ENCODE results near the gene SVIL. TPM values are rescaled to one million over a fixed set of nuclear protein-coding genes. Genes with fewer than 3 reads are reported as not detected.
"Not testable (repeated sequence)": the region's sequence is repeated elsewhere in the genome, so short reads cannot be mapped to it uniquely, and the experiment has no call there.

The SVIL gene
- total RNA-seq, 2 donors from 2014 or later = 6.8 to 18.8 TPM

DNA sequence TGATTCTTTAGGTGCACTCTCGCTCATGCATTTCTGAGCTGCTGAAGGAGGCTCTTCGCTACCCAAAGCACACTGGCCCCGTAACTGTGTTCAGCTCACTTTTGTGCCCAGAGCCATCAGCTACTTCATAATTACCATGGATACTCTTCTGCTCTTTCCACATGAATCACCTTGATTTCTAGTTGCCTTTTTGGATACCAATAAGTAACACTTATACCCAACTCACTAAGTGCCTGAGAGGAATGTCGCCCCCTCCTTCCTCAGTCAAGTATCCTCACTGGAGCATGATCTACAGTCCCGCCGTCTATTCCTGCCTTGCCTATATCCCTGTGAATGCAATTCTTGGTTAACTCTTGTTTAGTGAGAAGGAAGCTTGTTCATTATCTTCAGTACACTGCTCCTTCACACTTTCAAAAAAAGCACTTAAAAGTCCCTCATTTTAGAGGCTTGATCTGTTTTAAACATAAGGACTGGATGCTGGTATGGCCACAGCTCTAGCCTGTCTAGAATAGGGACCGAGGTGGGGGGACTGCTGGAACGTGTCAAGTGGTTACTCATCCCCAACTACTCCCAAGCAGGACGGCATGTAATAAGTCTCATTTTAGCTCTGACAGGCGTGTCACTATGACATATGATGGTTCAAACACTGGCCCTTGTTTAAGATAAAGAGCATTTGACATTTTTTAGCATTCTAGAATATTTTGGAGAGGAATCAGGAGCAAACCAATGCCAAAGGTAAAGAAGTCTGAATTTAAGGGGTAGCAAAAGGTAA lies 23.7 kb downstream of the SVIL start:
- Mint-ChIP-seq H3K27me3 (no peaks in the 10 kb centered on the region), H3K4me3 (no peak overlapping the region), H3K27ac (peak overlapping the region in 1 of 2 donors; percentile 16), H3K4me1 (ENCODE audit: low read depth in 2 of 2) (peaks cover 4% of the 10 kb centered on the region in 2 donors), H3K36me3 (no peaks in the 10 kb centered on the region), H3K9me3 (no peaks in the 10 kb centered on the region)
- DNase-seq (ENCODE audit: low spot score) (no peak), ATAC-seq (no peak)

DNA sequence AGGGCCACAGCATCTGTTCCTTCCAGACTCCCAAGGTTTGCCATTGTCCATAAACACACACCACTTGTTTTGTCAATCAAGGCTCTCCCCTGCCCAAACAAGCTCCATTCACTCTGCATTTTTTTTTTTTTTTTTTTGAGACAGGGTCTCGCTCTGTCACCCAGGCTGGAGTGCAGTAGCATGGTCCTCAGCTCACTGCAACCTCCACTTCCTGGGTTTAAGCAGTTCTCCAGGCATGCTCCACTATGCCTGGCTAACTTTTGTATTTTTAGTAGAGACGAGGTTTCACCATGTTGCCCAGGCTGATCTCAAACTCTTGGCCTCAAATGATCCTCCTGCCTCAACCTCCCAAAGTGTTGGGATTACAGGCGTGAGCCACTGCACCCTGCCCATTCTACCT lies 24.4 kb downstream of the SVIL start:
- not testable (repeated sequence) for H3K4me3 Mint-ChIP-seq; H3K9me3 Mint-ChIP-seq; ATAC-seq; H3K27me3 Mint-ChIP-seq; DNase-seq (ENCODE audit: low spot score); H3K36me3 Mint-ChIP-seq; H3K4me1 Mint-ChIP-seq (ENCODE audit: low read depth in 2 of 2); H3K27ac Mint-ChIP-seq

DNA sequence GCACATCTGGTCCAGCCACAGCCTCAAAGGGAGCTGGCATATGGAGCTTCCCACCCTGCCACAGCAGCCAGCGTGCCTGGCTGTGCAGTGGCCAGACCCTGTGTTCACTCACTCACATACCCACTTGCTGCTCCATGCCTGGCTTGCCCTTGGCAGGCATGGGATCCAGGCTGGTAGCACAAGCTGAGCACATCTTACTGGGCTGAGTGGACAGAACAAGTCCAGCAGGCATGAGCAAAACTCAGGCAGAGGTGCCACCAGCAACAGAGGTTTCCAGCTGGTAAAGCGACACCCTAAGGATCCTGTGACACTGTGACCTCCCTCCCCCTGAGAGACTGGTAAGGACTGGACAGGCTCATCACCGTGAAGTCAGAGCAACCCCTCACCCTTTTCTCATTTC lies 25.1 kb downstream of the SVIL start:
- no peak overlapping the region for H3K4me3 Mint-ChIP-seq
- peaks cover 4% of the 10 kb centered on the region in 2 donors for H3K4me1 Mint-ChIP-seq (ENCODE audit: low read depth in 2 of 2)
- no peaks in the 10 kb centered on the region for H3K9me3 Mint-ChIP-seq
- no peak overlapping the region for H3K27ac Mint-ChIP-seq
- ATAC-seq (no peak), DNase-seq (ENCODE audit: low spot score) (no peak)
- no peaks in the 10 kb centered on the region for H3K36me3 Mint-ChIP-seq
- no peaks in the 10 kb centered on the region for H3K27me3 Mint-ChIP-seq

DNA sequence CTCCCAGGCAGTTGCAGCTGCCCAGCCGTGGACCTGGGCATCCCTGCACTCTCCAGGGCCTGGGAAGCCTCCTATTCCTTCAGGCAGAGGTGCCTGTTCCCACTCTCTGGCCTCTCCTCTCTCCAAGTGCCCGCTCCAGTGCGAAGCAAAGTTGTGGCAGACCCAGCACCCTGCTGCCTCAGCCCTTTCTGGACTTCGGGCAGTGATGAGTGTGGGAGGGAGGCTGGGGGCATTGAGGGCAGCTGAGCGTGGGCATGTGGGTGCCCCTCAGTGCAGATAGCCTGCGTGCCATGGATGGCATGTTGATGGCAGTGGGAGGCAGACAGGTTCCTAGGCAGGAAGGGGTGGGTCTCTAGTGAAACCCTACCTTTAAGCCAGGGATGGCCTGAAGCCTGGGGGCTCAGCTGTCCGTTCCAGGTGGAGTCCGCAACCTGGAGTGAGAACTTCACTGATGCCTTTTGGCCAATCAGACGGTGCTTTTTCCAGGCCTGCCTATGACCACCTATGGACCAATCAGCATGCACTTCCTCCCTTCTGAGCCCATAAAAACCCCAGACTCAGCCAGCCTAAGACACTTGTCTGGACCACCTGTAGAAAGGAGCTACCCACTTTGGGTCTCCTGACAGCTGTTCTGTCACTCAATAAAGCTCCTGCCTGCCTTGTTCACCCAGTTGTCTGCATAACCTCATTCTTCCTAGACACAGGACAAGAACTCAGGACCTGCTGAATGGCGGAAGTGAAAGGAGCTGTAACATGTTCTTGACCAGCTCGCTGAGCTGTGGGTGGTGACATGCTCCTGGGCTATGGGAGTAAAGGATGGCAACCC lies 26.1 kb downstream of the SVIL start:
- H3K4me1 Mint-ChIP-seq (ENCODE audit: low read depth in 2 of 2) = peaks cover 4% of the 10 kb centered on the region in 2 donors
- H3K4me3 Mint-ChIP-seq = no peak overlapping the region
- H3K9me3 Mint-ChIP-seq = no peaks in the 10 kb centered on the region
- DNase-seq (ENCODE audit: low spot score) (no peak), ATAC-seq (no peak)
- no peak overlapping the region for H3K27ac Mint-ChIP-seq
- H3K27me3 Mint-ChIP-seq = no peaks in the 10 kb centered on the region
- H3K36me3 Mint-ChIP-seq = no peaks in the 10 kb centered on the region

DNA sequence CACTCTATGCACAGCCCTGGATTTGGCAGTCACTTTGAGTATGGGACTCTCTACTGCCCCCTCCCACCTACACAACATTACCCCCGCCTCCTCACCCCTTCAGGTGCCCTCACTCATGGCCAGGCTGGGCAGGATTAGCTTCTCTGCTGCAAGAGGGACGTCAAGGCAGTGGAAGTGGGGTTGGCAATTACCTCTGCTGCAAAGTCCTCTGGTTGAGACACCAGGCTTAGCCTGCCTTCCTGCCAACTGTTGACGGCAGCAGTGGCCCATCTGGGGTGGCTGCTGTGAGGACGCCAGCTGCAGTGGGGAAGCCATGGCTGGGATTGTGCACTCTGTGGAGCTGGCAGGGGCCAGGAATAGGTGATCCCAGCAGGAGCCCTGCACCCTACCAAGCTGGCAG lies 26.7 kb downstream of the SVIL start:
- DNase-seq (ENCODE audit: low spot score) (no peak), ATAC-seq (no peak)
- no peaks in the 10 kb centered on the region for H3K27me3 Mint-ChIP-seq
- no peak overlapping the region for H3K27ac Mint-ChIP-seq
- H3K9me3 Mint-ChIP-seq = no peaks in the 10 kb centered on the region
- peaks cover 4% of the 10 kb centered on the region in 2 donors for H3K4me1 Mint-ChIP-seq (ENCODE audit: low read depth in 2 of 2)
- H3K4me3 Mint-ChIP-seq = no peak overlapping the region
- H3K36me3 Mint-ChIP-seq = no peaks in the 10 kb centered on the region

DNA sequence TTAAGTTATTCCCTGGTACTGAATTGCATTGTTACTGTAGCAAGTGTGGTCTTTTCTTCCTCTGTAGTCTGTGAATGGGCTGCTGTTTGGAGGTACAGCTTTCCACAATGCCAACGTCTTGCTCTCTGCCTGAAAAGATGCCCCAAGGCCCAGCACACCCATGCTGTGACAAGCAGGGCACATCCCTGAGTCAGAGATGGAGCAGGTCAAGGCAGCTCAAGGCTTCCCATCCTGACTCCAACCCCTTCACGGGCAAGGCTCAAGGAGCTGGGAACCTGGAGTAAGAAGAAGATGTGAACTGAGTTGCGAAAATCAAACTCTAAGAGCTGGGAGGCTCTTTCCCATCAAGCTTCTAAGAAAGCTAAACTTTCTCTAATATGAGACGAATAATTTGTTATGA lies 27.2 kb downstream of the SVIL start:
- Mint-ChIP-seq H3K4me3 (no peak overlapping the region), H3K4me1 (ENCODE audit: low read depth in 2 of 2) (peaks cover 4% of the 10 kb centered on the region in 2 donors), H3K9me3 (no peaks in the 10 kb centered on the region), H3K27me3 (no peaks in the 10 kb centered on the region), H3K27ac (no peak overlapping the region), H3K36me3 (no peaks in the 10 kb centered on the region)
- no peak for ATAC-seq
- DNase-seq (ENCODE audit: low spot score) = no peak

DNA sequence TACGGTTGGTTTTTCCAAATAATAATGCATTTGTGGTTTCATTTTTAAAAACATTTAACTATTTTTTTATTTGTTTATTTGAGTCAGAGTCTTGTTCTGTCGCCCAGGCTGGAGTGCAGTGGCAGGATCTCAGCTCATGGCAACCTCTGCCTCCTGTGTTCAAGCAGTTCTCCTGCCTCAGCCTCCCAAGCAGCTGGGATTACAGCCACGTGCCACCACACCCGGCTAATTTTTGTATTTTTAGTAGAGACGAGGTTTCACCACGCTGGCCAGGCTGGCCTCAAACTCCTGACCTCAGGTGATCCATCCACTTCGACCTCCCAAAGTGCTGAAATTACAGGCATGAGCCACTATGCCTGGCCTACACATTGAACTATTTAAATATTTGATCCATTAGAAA lies 28.1 kb downstream of the SVIL start:
- H3K36me3 Mint-ChIP-seq; ATAC-seq; H3K27me3 Mint-ChIP-seq; DNase-seq (ENCODE audit: low spot score); H3K9me3 Mint-ChIP-seq; H3K4me1 Mint-ChIP-seq (ENCODE audit: low read depth in 2 of 2); H3K27ac Mint-ChIP-seq; H3K4me3 Mint-ChIP-seq: not testable (repeated sequence)

DNA sequence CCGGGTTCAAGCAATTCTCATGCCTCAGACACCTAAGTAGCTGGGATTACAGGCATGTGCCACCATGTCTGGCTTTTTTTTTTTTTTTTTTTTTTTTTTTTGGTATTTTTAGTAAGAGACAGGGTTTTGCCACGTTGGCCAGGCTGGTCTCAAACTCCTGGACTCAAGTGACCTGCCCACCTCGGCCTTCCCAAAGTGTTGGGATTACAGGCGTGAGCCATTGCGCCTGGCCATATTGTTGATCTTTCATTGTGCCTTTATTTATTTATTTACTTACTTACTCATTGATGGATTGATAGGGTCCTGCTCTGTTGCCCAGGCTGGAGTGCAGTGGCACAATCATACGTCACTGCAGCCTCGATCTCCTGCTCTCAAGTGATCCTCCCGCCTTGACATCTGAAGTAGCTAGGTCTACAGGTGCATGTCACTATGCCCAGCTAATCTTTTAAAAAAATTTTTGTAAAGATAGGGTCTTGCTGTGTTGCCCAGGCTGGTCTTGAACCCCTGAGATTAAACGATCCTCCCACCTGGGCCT lies 30.4 kb downstream of the SVIL start:
- no peaks in the 10 kb centered on the region for H3K9me3 Mint-ChIP-seq
- no peak for ATAC-seq
- H3K27me3 Mint-ChIP-seq = no peaks in the 10 kb centered on the region
- no peaks in the 10 kb centered on the region for H3K36me3 Mint-ChIP-seq
- no peak overlapping the region for H3K4me3 Mint-ChIP-seq
- H3K27ac Mint-ChIP-seq = no peak overlapping the region
- no peaks in the 10 kb centered on the region for H3K4me1 Mint-ChIP-seq (ENCODE audit: low read depth in 2 of 2)
- no peak for DNase-seq (ENCODE audit: low spot score)

DNA sequence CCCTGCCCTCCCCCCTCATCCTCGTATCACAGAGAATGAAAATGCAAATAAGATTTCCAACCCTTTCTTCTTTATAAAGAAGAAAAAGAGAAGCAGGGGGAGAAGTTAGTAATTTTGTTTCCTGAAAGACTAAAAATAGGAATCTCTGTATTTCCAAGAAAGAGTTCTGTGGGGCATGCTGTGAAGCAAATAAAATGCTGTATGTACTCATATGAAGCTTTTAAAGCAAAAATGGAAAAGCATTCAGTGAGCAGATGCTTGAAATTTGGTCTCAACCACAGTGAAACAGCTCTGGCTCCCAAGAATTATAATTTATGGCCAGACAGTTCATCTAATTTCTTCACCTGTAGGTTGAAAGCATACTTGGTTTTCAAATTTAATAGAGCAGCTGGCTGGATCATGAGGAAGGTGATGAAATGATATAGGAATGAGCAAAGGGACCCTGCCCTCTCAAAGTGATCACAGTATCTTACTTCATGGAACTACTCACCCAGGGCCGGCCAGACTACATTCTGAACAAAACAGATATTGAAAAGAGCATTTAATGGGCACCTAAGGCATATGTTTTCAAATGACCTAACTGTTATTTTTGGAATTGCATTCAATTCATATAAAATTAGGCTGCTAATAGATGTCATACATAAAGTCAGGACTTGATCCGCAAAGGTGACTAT lies 31.4 kb downstream of the SVIL start:
- ATAC-seq (no peak), DNase-seq (ENCODE audit: low spot score) (no peak)
- H3K27ac Mint-ChIP-seq = no peak overlapping the region
- no peak overlapping the region for H3K4me3 Mint-ChIP-seq
- no peaks in the 10 kb centered on the region for H3K9me3 Mint-ChIP-seq
- H3K4me1 Mint-ChIP-seq (ENCODE audit: low read depth in 2 of 2) = no peaks in the 10 kb centered on the region
- H3K36me3 Mint-ChIP-seq = no peaks in the 10 kb centered on the region
- no peaks in the 10 kb centered on the region for H3K27me3 Mint-ChIP-seq

DNA sequence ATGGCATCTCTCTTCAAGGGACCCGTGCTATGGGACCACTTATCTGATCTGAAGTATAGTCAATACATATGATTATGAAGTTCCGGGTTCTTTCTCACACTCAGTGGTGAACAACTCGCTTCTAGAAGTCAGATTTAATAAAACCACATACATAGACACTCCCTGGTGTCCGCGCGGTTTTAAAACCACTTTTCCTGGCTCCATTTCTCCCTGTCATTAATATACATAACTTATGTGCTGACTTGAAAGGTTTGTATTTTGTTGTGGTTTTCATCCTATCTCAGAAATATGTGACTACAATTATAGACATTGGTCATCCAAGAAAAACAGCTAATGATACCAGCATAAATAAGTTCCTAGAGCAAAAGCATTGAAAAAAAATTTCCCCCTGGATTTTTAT lies 34.0 kb downstream of the SVIL start:
- no peak for DNase-seq (ENCODE audit: low spot score)
- Mint-ChIP-seq H3K27me3 (no peaks in the 10 kb centered on the region), H3K27ac (no peak overlapping the region), H3K9me3 (no peaks in the 10 kb centered on the region), H3K36me3 (no peaks in the 10 kb centered on the region), H3K4me1 (ENCODE audit: low read depth in 2 of 2) (no peaks in the 10 kb centered on the region), H3K4me3 (no peak overlapping the region)
- no peak for ATAC-seq

DNA sequence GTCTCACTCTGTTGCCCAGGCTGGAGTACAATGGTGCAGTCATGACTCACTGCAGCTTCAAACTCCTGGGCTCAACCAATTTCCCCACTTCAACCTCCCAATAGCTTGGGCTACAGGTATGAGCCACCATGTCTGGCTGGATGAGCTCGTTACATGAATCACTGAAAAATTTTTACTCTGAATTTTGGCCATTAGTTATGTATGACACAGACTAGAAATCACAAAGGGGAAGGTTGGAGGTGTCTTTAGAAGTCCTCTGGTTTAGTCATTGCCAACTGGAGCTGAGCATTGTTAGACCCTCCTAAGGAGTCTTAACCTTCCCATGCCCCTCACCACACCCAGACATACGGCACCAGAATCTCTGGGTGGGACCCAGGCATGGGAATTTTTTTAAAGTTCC lies 34.7 kb downstream of the SVIL start:
- H3K36me3 Mint-ChIP-seq = no peaks in the 10 kb centered on the region
- peaks cover 0 to 2% of the 10 kb centered on the region in 2 donors for H3K4me1 Mint-ChIP-seq (ENCODE audit: low read depth in 2 of 2)
- H3K27ac Mint-ChIP-seq = no peak overlapping the region
- ATAC-seq (no peak), DNase-seq (ENCODE audit: low spot score) (no peak)
- no peaks in the 10 kb centered on the region for H3K27me3 Mint-ChIP-seq
- H3K9me3 Mint-ChIP-seq = no peaks in the 10 kb centered on the region
- no peak overlapping the region for H3K4me3 Mint-ChIP-seq

DNA sequence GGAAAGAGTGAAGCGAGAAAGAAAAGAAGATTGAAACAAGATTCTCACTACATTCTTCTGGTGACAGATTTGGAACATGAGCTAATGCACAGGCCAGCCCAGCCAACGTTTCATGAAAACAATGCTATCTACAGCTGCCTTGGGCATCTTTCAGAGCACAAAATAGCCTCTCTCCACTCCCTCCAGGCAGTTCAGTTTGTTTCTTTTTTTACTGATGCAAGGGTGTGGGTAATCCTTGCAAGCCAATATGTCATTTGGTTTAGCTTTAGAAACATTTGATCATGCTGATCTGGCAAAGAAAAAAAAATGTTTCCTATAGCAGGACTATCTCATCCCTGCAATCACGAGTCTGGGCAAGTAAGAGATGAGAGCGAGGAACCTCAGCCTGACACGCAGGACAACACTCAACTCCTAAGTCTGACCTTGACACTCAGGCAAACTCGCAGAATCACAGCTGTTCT lies 35.9 kb downstream of the SVIL start:
- DNase-seq (ENCODE audit: low spot score) (no peak), ATAC-seq (no peak)
- Mint-ChIP-seq H3K9me3 (no peaks in the 10 kb centered on the region), H3K27ac (no peak overlapping the region), H3K4me1 (ENCODE audit: low read depth in 2 of 2) (peaks cover 0 to 2% of the 10 kb centered on the region in 2 donors), H3K27me3 (no peaks in the 10 kb centered on the region), H3K4me3 (no peak overlapping the region), H3K36me3 (no peaks in the 10 kb centered on the region)

DNA sequence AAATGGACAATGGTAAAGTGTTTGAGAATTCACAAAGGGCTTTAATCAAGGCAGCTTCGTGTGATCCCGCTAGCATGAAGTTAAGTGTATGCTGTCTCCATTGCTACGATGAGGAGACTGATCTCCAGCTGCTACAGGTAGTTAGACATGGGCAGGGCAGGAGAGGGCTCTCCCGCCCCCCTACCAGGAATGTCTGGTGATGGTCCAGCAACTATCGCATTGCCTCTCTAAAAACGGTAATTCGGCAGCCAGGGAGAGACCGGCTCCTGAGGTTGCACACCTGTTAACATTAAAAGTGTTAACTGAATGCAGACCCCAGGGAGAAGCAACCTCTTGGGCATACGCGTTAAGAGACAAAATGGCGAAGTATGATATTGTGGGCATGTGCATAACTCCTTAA lies 37.9 kb downstream of the SVIL start:
- ATAC-seq (no peak), DNase-seq (ENCODE audit: low spot score) (no peak)
- H3K27me3 Mint-ChIP-seq = no peaks in the 10 kb centered on the region
- H3K27ac Mint-ChIP-seq = no peak overlapping the region
- H3K4me3 Mint-ChIP-seq = no peak overlapping the region
- H3K36me3 Mint-ChIP-seq = no peaks in the 10 kb centered on the region
- no peaks in the 10 kb centered on the region for H3K9me3 Mint-ChIP-seq
- peaks cover 0 to 2% of the 10 kb centered on the region in 2 donors for H3K4me1 Mint-ChIP-seq (ENCODE audit: low read depth in 2 of 2)

DNA sequence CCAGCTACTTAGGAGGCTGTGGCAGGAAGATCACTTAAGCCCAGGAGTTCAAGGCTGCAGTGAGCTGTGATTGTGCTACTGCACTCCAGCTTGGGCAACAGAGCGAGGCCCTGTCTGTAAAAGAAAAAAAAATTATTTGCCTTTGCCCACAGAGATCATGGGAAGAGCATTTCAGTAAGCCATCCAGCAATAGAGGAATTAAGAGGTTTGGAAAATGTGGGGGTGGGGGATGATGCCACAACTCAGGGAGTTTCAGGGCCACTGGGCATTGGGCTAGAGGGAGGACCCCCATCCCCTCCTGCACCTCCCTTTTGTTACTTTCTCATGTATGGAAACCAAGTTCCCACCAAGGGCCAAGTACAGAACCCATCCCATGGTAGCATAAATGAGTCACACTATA lies 38.4 kb downstream of the SVIL start:
- Mint-ChIP-seq H3K27ac (no peak overlapping the region), H3K36me3 (no peaks in the 10 kb centered on the region), H3K27me3 (no peaks in the 10 kb centered on the region), H3K4me3 (no peak overlapping the region), H3K9me3 (no peaks in the 10 kb centered on the region), H3K4me1 (ENCODE audit: low read depth in 2 of 2) (peaks cover 0 to 2% of the 10 kb centered on the region in 2 donors)
- DNase-seq (ENCODE audit: low spot score) (no peak), ATAC-seq (no peak)

All from natural killer cell treated with Interleukin-12 subunit alpha and Interleukin-12 subunit beta and Interleukin-15 and Interleukin-18, amount 100 ng/mL, for 72 hours (primary cell).